ENCODE measurements around the gene FEZ2. TPM values are rescaled to one million over a fixed set of nuclear protein-coding genes. Genes with fewer than 3 reads are reported as not detected.

Gene FEZ2
- total and polyA plus RNA-seq, 2 of the 13 experiments (the other 11 are each of a cell fraction or from before 2014, with no cell fraction given) = 42.5 to 59.1 TPM

GRCh38 chr2:36528274-36528673, 69.7 kb downstream of the FEZ2 start (continued):
- no peak for TF ChIP-seq ZNF34 (CRISPR knock-in tag; IDR thresholded peaks at IDR 0.05; ENCODE audit: borderline replicate concordance)
- no peak for TF ChIP-seq ADNP (CRISPR knock-in tag; IDR thresholded peaks at IDR 0.05)
- no peak for TF ChIP-seq HNF1A (IDR thresholded peaks at IDR 0.05; ENCODE audit: low read depth)
- no peak for TF ChIP-seq HNF1A (CRISPR knock-in tag; IDR thresholded peaks at IDR 0.05; ENCODE audit: borderline replicate concordance)

GRCh38 chr2:36526226-36526625, 71.7 kb downstream of the FEZ2 start:
- WGBS (ENCODE audit: low lambda C conversion rate) = 92% methylated on average over 2 of the region's 2 CpGs
- Histone ChIP-seq H3K79me2 (ENCODE audit: insufficient read depth, low read length) (no peaks in the 10 kb centered on the region), H3K27me3 (ENCODE audit: control insufficient read depth in 1 of 2, insufficient read depth in 2 of 2, low read length in 2 of 2) (no peaks in the 10 kb centered on the region), H3K9me3 (ENCODE audit: low read length) (no peaks in the 10 kb centered on the region), H3K9ac (ENCODE audit: insufficient read depth, low read depth, low read length) (no peak overlapping the region), H3K27ac (ENCODE audit: extremely low read length, insufficient read depth, low read length) (no peak overlapping the region), H3K4me3 (replicated peaks in 1 of 3; ENCODE audit: insufficient read depth in 1 of 3, low read depth in 2 of 3, low read length in 3 of 3) (no peak overlapping the region), H3K4me2 (ENCODE audit: low read depth, low read length) (no peak overlapping the region), H3K4me1 (ENCODE audit: insufficient read depth, low read length) (no peaks in the 10 kb centered on the region), H2AFZ (ENCODE audit: low read length) (no peak overlapping the region), H3K36me3 (replicated peaks in 1 of 2; ENCODE audit: control insufficient read depth in 1 of 2, insufficient read depth in 2 of 2, low read length in 2 of 2) (peaks cover 37 to 79% of the 10 kb centered on the region in 2 experiments), H4K20me1 (ENCODE audit: insufficient read depth, low read length) (no peaks in the 10 kb centered on the region)
- ATAC-seq = no peak
- no peak for DNase-seq (ENCODE audit: low spot score)
- CTCF ChIA-PET (ENCODE audit: low intra/inter-chr PET ratio, low total read pairs) = no interaction called here
- no peak for FAIRE-seq
- BruUV-seq (replicated peaks) = no TSS peak
- no peak for TF ChIP-seq ZNF800 (CRISPR knock-in tag; IDR thresholded peaks at IDR 0.05)
- TF ChIP-seq NPAS2 (CRISPR knock-in tag; IDR thresholded peaks at IDR 0.05; ENCODE audit: borderline replicate concordance) = no peak
- TF ChIP-seq HOXA9 (CRISPR knock-in tag; IDR thresholded peaks at IDR 0.05; ENCODE audit: borderline replicate concordance) = no peak
- no peak for TF ChIP-seq RARA (CRISPR knock-in tag; IDR thresholded peaks at IDR 0.05)
- no peak for TF ChIP-seq FOXP4 (CRISPR knock-in tag; IDR thresholded peaks at IDR 0.05)
- TF ChIP-seq NCOA2 (CRISPR knock-in tag; IDR thresholded peaks at IDR 0.05) = no peak
- no peak for TF ChIP-seq ZNF30 (CRISPR knock-in tag; IDR thresholded peaks at IDR 0.05)
- TF ChIP-seq NFKBIZ (CRISPR knock-in tag; IDR thresholded peaks at IDR 0.05) = no peak
- POLR2A ChIA-PET = no interaction called here
- in situ Hi-C loops (cut with HindIII; ENCODE audit: extremely low pct_ligation_motif_present, low pct_unique_long_range_greater_than_20kb) (no loop called here), intact Hi-C loops (cut with micrococcal nuclease; ENCODE audit: unreplicated experiment) (no loop called here)
